ENCODE results near the gene MLLT11. TPM values are rescaled to one million over a fixed set of nuclear protein-coding genes. Genes with fewer than 3 reads are reported as not detected.

The MLLT11 gene
- total RNA-seq, 6 donors from 2014 or later, result 0.30 to 1.3 (median 1.1) TPM

DNA sequence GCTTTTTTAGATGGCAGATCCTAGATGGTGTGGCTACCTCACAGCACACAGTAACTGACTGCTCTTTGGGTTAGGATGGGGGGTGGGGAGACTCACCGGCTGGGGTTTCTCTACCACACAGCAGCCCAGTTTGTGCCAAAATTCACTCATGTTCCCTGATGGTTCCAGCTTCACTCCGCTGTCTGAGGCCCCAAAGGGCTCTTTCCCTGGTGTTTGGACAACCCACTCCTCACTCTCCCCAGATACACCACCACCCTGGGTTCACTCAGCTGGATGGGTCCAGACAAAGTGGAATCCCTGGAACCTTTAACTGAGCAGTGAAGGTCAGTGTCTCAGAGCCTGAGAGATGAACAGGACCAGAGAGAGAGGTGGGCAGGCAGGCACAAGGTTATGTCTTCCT, 4.6 kb upstream of the MLLT11 start:
- 43 to 83% methylated on average over 1 to 2 of the region's 2 CpGs for WGBS, 2 donors
- Histone ChIP-seq H3K36me3 (peaks cover 39 to 59% (median 42%) of the 10 kb centered on the region in 4 donors), H3K9me3 (no peaks in the 10 kb centered on the region), H3K4me1 (peaks cover 28 to 47% (median 40%) of the 10 kb centered on the region in 4 donors), H3K27ac (peak overlapping the region; percentile 89 to 99 (median 98)), H3K4me3 (peak overlapping the region in 2 of 4 donors; percentile 65 to 88), H3K27me3 (no peaks in the 10 kb centered on the region)
- DNase-seq (no peak), ATAC-seq (ENCODE audit: low FRiP score in 2 of 2) (no peak)
- TF ChIP-seq EP300 (IDR thresholded peaks at IDR 0.05), result no peak
- no peak for TF ChIP-seq POLR2AphosphoS5 (IDR thresholded peaks at IDR 0.05)
- TF ChIP-seq POLR2A (IDR thresholded peaks at IDR 0.05), result no peak
- TF ChIP-seq CTCF (IDR thresholded peaks at IDR 0.05), result no peak

GRCh38 chr1:151056149-151056548, 4.0 kb upstream of the MLLT11 start:
- WGBS, 2 donors, result 9 to 37% methylated on average over 2 of the region's 2 CpGs
- Histone ChIP-seq H3K36me3 (peaks cover 39 to 57% (median 42%) of the 10 kb centered on the region in 4 donors), H3K9me3 (no peaks in the 10 kb centered on the region), H3K4me1 (peaks cover 30 to 47% (median 40%) of the 10 kb centered on the region in 4 donors), H3K4me3 (peak overlapping the region in 3 of 4 donors; percentile 1 to 88 (median 65)), H3K27me3 (no peaks in the 10 kb centered on the region), H3K27ac (peak overlapping the region; percentile 89 to 99 (median 98))
- no peak for DNase-seq
- TF ChIP-seq POLR2AphosphoS5 (IDR thresholded peaks at IDR 0.05) (no peak), CTCF (IDR thresholded peaks at IDR 0.05) (no peak), POLR2A (IDR thresholded peaks at IDR 0.05) (peak in 1 of 4 donors; percentile 36), EP300 (IDR thresholded peaks at IDR 0.05) (no peak)
- no peak for ATAC-seq (ENCODE audit: low FRiP score in 2 of 2)

- H3K9me3 ChIP-seq, result no peaks in the 10 kb centered on the region
- peaks cover 30 to 47% (median 40%) of the 10 kb centered on the region in 4 donors for H3K4me1 ChIP-seq
- H3K4me3 ChIP-seq, result peak overlapping the region; percentile 65 to 93 (median 88)
- 1 to 2% methylated on average over 7 to 10 of the region's 10 CpGs for WGBS, 2 donors
- peak overlapping the region; percentile 89 to 99 (median 98) for H3K27ac ChIP-seq
- peaks cover 19 to 34% (median 22%) of the 10 kb centered on the region in 4 donors for H3K36me3 ChIP-seq
- TF ChIP-seq POLR2AphosphoS5 (IDR thresholded peaks at IDR 0.05) (no peak), POLR2A (IDR thresholded peaks at IDR 0.05) (no peak), EP300 (IDR thresholded peaks at IDR 0.05) (no peak), CTCF (IDR thresholded peaks at IDR 0.05) (no peak)
- DNase-seq (peak; percentile 63 to 85), ATAC-seq (ENCODE audit: low FRiP score in 2 of 2) (peak; percentile 23 to 74)
- no peaks in the 10 kb centered on the region for H3K27me3 ChIP-seq
Observed at GRCh38 chr1:151058692-151059091, 1.5 kb upstream of the MLLT11 start.

GRCh38 chr1:151059109-151060006, 839 bp upstream of the MLLT11 start, which contains the start of gene CDC42SE1:
Gene CDC42SE1 (minus strand): TSS chr1:151059622. CDS start chr1:151055730, 3,892 bp downstream.
- Histone ChIP-seq H3K36me3 (peaks cover 13 to 27% (median 16%) of the 10 kb centered on the region in 4 donors), H3K27ac (peak within 1 kb of the TSS; percentile 89 to 99 (median 98)), H3K9me3 (no peaks in the 10 kb centered on the region), H3K4me1 (peaks cover 30 to 47% (median 40%) of the 10 kb centered on the region in 4 donors), H3K27me3 (no peaks in the 10 kb centered on the region), H3K4me3 (peak within 1 kb of the TSS; percentile 65 to 93 (median 88))
- WGBS, 2 donors, result 0% methylated on average over 22 to 48 of the region's 58 CpGs
- peak; percentile 86 to 96 for DNase-seq
- peak; percentile 81 to 98 (median 94) for TF ChIP-seq CTCF (IDR thresholded peaks at IDR 0.05)
- peak in 3 of 4 donors; percentile 78 to 95 (median 87) for TF ChIP-seq POLR2A (IDR thresholded peaks at IDR 0.05)
- TF ChIP-seq POLR2AphosphoS5 (IDR thresholded peaks at IDR 0.05), result peak; percentile 96
- TF ChIP-seq EP300 (IDR thresholded peaks at IDR 0.05), result peak in 1 of 4 donors; percentile 33
- ATAC-seq (ENCODE audit: low FRiP score in 2 of 2), result peak; percentile 95 to 96

Measured in upper lobe of left lung (tissue), 6 donors.